ENCODE results near the gene UFC1. TPM values are rescaled to one million over a fixed set of nuclear protein-coding genes. Genes with fewer than 3 reads are reported as not detected.

Gene UFC1
- total and polyA plus RNA-seq, 8 donors = 59.5 to 107 (median 76.0) TPM

DNA sequence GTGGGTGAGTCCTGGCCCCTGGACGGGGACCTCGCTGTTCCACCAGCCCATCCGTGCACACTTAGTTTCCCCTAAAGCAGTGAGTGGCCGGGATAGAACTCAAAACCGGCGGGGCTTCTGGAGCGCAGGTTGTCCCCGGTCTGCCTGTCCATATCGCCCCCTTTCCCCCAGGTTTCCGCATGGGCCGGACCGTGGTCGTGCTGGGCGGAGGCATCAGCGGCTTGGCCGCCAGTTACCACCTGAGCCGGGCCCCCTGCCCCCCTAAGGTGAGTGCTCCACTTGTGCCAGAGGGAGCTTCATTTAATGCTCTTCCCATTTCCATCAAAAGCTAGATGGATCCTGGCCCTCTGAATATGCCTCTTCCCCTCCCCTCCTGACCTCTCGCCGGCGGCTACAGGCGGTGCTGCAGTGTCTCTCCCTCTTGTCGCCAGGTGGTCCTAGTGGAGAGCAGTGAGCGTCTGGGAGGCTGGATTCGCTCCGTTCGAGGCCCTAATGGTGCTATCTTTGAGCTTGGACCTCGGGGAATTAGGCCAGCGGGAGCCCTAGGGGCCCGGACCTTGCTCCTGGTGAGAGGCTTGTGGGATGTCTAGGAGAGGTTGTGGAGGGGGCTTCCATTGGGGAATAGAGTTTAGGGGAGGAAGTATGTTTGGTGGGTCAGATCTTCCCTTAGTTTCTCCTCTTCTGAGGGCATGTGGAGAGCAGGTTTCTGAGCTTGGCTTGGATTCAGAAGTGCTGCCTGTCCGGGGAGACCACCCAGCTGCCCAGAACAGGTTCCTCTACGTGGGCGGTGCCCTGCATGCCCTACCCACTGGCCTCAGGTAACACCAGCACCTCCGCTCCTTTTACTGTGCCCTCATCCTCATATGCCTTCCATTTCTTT lies 13.1 kb downstream of the UFC1 start:
- Histone ChIP-seq H3K4me3 (peak overlapping the region; percentile 49 to 73 (median 58)), H3K36me3 (peaks cover 0 to 7% (median 5%) of the 10 kb centered on the region in 3 donors), H3K4me1 (peaks cover 0 to 5% (median 0%) of the 10 kb centered on the region in 3 donors), H3K9me3 (no peaks in the 10 kb centered on the region), H3K27ac (peak overlapping the region; percentile 67 to 92 (median 80)), H3K27me3 (no peaks in the 10 kb centered on the region)
- ATAC-seq (peak in 2 of 4 donors; percentile 0 to 3), DNase-seq (peak in 2 of 6 donors; percentile 52 to 66), FAIRE-seq (no peak)
- 4 to 6% methylated on average over 30 to 33 of the region's 33 CpGs for WGBS, 2 donors
- TF ChIP-seq, protein P1, sequence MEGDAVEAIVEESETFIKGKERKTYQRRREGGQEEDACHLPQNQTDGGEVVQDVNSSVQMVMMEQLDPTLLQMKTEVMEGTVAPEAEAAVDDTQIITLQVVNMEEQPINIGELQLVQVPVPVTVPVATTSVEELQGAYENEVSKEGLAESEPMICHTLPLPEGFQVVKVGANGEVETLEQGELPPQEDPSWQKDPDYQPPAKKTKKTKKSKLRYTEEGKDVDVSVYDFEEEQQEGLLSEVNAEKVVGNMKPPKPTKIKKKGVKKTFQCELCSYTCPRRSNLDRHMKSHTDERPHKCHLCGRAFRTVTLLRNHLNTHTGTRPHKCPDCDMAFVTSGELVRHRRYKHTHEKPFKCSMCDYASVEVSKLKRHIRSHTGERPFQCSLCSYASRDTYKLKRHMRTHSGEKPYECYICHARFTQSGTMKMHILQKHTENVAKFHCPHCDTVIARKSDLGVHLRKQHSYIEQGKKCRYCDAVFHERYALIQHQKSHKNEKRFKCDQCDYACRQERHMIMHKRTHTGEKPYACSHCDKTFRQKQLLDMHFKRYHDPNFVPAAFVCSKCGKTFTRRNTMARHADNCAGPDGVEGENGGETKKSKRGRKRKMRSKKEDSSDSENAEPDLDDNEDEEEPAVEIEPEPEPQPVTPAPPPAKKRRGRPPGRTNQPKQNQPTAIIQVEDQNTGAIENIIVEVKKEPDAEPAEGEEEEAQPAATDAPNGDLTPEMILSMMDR (IDR thresholded peaks at IDR 0.05) = no peak
- intact Hi-C loops (cut with DNase I) = no loop called here

DNA sequence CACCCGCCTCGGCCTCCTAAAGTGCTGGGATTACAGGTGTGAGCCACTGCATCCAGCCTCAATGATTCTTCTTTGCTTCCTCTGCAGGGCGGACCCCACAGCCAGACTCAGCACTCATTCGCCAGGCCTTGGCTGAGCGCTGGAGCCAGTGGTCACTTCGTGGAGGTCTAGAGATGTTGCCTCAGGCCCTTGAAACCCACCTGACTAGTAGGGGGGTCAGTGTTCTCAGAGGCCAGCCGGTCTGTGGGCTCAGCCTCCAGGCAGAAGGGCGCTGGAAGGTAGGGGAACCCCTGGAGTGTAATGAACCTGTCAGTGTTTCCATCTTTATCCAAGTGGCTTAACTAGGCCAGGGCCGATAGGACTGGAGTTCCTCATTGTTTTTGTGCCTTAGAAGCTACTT lies 15.1 kb downstream of the UFC1 start:
- 88 to 94% methylated on average over 9 of the region's 9 CpGs for WGBS, 2 donors
- intact Hi-C loops (cut with DNase I) = no loop called here
- H3K4me3 ChIP-seq = no peak overlapping the region
- no peaks in the 10 kb centered on the region for H3K9me3 ChIP-seq
- TF ChIP-seq, protein P1 (IDR thresholded peaks at IDR 0.05) = no peak
- no peak overlapping the region for H3K27ac ChIP-seq
- no peak for ATAC-seq
- H3K27me3 ChIP-seq = no peaks in the 10 kb centered on the region
- peak in 1 of 6 donors; percentile 45 for DNase-seq
- FAIRE-seq = no peak
- H3K36me3 ChIP-seq = peaks cover 0 to 24% (median 7%) of the 10 kb centered on the region in 3 donors
- H3K4me1 ChIP-seq = peaks cover 0 to 5% (median 0%) of the 10 kb centered on the region in 3 donors

DNA sequence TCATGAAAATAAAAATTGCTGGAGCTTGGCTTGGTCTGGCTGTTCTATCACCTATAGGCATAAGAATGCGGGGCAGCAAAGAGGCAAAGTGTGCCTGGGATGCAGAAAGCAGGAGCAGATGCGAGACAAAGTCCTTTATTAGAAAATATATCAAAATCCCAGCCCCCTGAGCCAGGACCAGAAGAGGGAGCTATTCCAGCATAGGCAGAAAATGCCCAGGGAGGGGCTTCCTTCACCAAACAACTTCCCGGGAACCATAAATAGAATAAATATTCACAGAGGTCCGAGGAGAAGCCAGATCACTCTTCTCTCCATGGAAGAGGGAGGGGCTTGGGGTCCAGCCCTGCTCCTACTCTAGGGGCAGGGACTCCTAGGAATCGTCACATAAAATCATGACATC lies 17.4 kb downstream of the UFC1 start:
- no peak for FAIRE-seq

GRCh38 chr1:161171696-161172095 lies 17.9 kb downstream of the UFC1 start:
- FAIRE-seq (no peak), DNase-seq (no peak), ATAC-seq (no peak)
- Histone ChIP-seq H3K27me3 (no peaks in the 10 kb centered on the region), H3K4me3 (no peak overlapping the region), H3K4me1 (peaks cover 0 to 6% (median 5%) of the 10 kb centered on the region in 3 donors), H3K27ac (no peak overlapping the region), H3K36me3 (peaks cover 0 to 35% (median 12%) of the 10 kb centered on the region in 3 donors), H3K9me3 (no peaks in the 10 kb centered on the region)
- WGBS, 2 donors = 79 to 80% methylated on average over 12 of the region's 12 CpGs
- intact Hi-C loops (cut with DNase I) = no loop called here
- TF ChIP-seq, protein P1 (IDR thresholded peaks at IDR 0.05) = no peak

More for the DNA sequence above, 17.4 kb downstream of the UFC1 start:
- H3K36me3 ChIP-seq = peaks cover 0 to 35% (median 12%) of the 10 kb centered on the region in 3 donors
- no peak overlapping the region for H3K27ac ChIP-seq
- TF ChIP-seq, protein P1 (IDR thresholded peaks at IDR 0.05) = no peak
- H3K4me3 ChIP-seq = no peak overlapping the region
- WGBS, 2 donors = 59 to 65% methylated on average over 5 of the region's 5 CpGs
- intact Hi-C loops (cut with DNase I) = no loop called here
- peaks cover 0 to 6% (median 5%) of the 10 kb centered on the region in 3 donors for H3K4me1 ChIP-seq
- ATAC-seq (no peak), DNase-seq (no peak)
- H3K9me3 ChIP-seq = no peaks in the 10 kb centered on the region
- no peaks in the 10 kb centered on the region for H3K27me3 ChIP-seq

DNA sequence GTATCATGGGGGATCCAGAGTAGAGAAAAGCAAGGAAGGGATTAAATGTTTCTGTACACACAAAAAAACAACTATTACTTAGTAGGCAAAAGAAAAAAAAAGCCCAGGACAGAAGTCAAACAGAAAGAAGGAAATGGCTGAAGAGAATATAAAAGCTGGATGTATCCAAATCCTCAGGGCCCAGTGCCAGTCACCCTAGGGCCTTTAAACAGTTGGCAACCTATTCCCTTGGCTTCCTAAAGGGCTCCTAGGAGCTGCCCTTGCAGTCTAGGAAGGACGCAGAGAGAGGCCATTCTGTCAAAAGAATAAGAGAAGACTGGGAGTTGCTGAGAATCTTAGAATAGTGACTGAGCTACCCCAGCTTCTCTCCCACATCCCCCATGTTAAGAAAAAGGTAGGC lies 18.6 kb downstream of the UFC1 start:
- ATAC-seq = no peak
- Histone ChIP-seq H3K4me1 (peaks cover 0 to 6% (median 0%) of the 10 kb centered on the region in 3 donors), H3K27me3 (no peaks in the 10 kb centered on the region), H3K9me3 (no peaks in the 10 kb centered on the region), H3K27ac (no peak overlapping the region), H3K4me3 (no peak overlapping the region), H3K36me3 (peaks cover 0 to 35% (median 12%) of the 10 kb centered on the region in 3 donors)
- intact Hi-C loops (cut with DNase I) = no loop called here
- TF ChIP-seq, protein P1 (IDR thresholded peaks at IDR 0.05) = no peak
- FAIRE-seq = no peak
- 82 to 94% methylated on average over 1 of the region's 1 CpG for WGBS, 2 donors
- DNase-seq = no peak

Data from pancreas (tissue), 10 donors.